RWPE2 (cell line): ENCODE results near the gene ZNF48.

ENCODE experiments used
- ATAC-seq: fragments of 200-7000 bp; cut with Tn5 transposase; 3 replicates; pipeline ENCODE4 v1.9.1; 2021; ENCODE audit warnings: low read depth
- DNase-seq: peaks from one replicate; pipeline ENCODE4 v3.0.0-alpha.2; 2020; ENCODE audit warnings: low spot score
- H3K27ac ChIP-seq: fragments of 450-650 bp; 2 replicates; pipeline ENCODE4 v1.5.1; 2017; ENCODE audit warnings: mild to moderate bottlenecking; ENCODE audit not compliant: poor library complexity, severe bottlenecking
- H3K27me3 ChIP-seq: fragments of 250-450 bp; sonication (Bioruptor Pico); 2 replicates; pipeline ENCODE4 v1.5.1; 2021; ENCODE audit warnings: mild to moderate bottlenecking, moderate library complexity; ENCODE audit not compliant: insufficient read depth, poor library complexity, severe bottlenecking
- H3K36me3 ChIP-seq: fragments of 250-450 bp; sonication (Bioruptor Pico); 2 replicates; pipeline ENCODE4 v1.5.1; 2020; ENCODE audit warnings: low read depth, mild to moderate bottlenecking, moderate library complexity
- H3K4me1 ChIP-seq: fragments of 250-450 bp; sonication (Bioruptor Pico); 2 replicates; pipeline ENCODE4 v1.5.1; 2021; ENCODE audit warnings: mild to moderate bottlenecking, moderate library complexity; ENCODE audit not compliant: insufficient read depth, poor library complexity, severe bottlenecking
- H3K4me3 ChIP-seq: fragments of 250-450 bp; sonication (Bioruptor Pico); 2 replicates; pipeline ENCODE4 v1.5.1; 2021; ENCODE audit warnings: mild to moderate bottlenecking, moderate library complexity; ENCODE audit not compliant: severe bottlenecking
- H3K9me3 ChIP-seq: fragments of 250-450 bp; sonication (Bioruptor Pico); 2 replicates; pipeline ENCODE4 v1.5.1; 2021; ENCODE audit warnings: mild to moderate bottlenecking, moderate library complexity; ENCODE audit not compliant: severe bottlenecking
- CTCF ChIP-seq: fragments of 450-650 bp; IDR thresholded peaks from one replicate; pipeline ENCODE4 v1.5.1; 2017; ENCODE audit warnings: mild to moderate bottlenecking, moderate library complexity; ENCODE audit not compliant: poor library complexity, severe bottlenecking

ZNF48 gene

GRCh38 chr16:30445408-30446202, 50.4 kb downstream of the ZNF48 start, which contains the start of gene SEPHS2:
Gene SEPHS2 (minus strand): TSS chr16:30445874. CDS start chr16:30445727, 147 bp downstream.
- H3K27me3 ChIP-seq, result no peaks in the 10 kb centered on the region
- H3K4me1 ChIP-seq, result peaks cover 6% of the 10 kb centered on the region

GRCh38 chr16:30446203-30446595, 51.0 kb downstream of the ZNF48 start:
- H3K27me3 ChIP-seq, result no peaks in the 10 kb centered on the region
- no peak for ATAC-seq
- H3K36me3 ChIP-seq, result peaks cover 17% of the 10 kb centered on the region
- peak overlapping the region; percentile 65 for H3K4me3 ChIP-seq
- H3K27ac ChIP-seq, result peak overlapping the region; percentile 38
- H3K9me3 ChIP-seq, result no peaks in the 10 kb centered on the region
- H3K4me1 ChIP-seq, result peaks cover 6% of the 10 kb centered on the region
- DNase-seq, result no peak
- TF ChIP-seq CTCF, result no peak

More at GRCh38 chr16:30445408-30446202, 50.4 kb downstream of the ZNF48 start, which contains the start of gene SEPHS2:
- Histone ChIP-seq H3K27ac (peak within 1 kb of the TSS; percentile 38), H3K36me3 (peaks cover 17% of the 10 kb centered on the region), H3K4me3 (peak within 1 kb of the TSS; percentile 65), H3K9me3 (no peaks in the 10 kb centered on the region)
- peak; percentile 60 for TF ChIP-seq CTCF
- DNase-seq, result peak; percentile 92
- peak; percentile 94 for ATAC-seq

GRCh38 chr16:30447512-30448226, 52.4 kb downstream of the ZNF48 start:
- Histone ChIP-seq H3K4me1 (peaks cover 6% of the 10 kb centered on the region), H3K36me3 (peaks cover 17% of the 10 kb centered on the region), H3K27ac (no peak overlapping the region), H3K9me3 (no peaks in the 10 kb centered on the region), H3K4me3 (no peak overlapping the region), H3K27me3 (no peaks in the 10 kb centered on the region)
- ATAC-seq (no peak), DNase-seq (no peak)
- no peak for TF ChIP-seq CTCF

GRCh38 chr16:30449116-30449435, 53.9 kb downstream of the ZNF48 start:
- Histone ChIP-seq H3K4me1 (peaks cover 6% of the 10 kb centered on the region), H3K9me3 (no peaks in the 10 kb centered on the region), H3K36me3 (peaks cover 8% of the 10 kb centered on the region), H3K27ac (no peak overlapping the region), H3K4me3 (no peak overlapping the region), H3K27me3 (no peaks in the 10 kb centered on the region)
- ATAC-seq (no peak), DNase-seq (no peak)
- TF ChIP-seq CTCF, result no peak
